Lung (tissue), 12 donors: ENCODE results near the gene MMP8. TPM values are rescaled to one million over a fixed set of nuclear protein-coding genes. Genes with fewer than 3 reads are reported as not detected.

Experiments
- ATAC-seq: fragments of 200-7000 bp; cut with Tn5 transposase; one replicate; pipeline ENCODE4 v1.9.1; 2020; ENCODE audit warnings: moderate number of reproducible peaks; ENCODE audit not compliant: insufficient read depth, low FRiP score
- DNase-seq, 3 donors: peaks; one replicate each; pipeline ENCODE4 v3.0.0-alpha.2; 2013 to 2017
- H3K27ac ChIP-seq, 2 donors: one replicate each; pipeline ENCODE4 v1.5.1; 2013; ENCODE audit warnings: mild to moderate bottlenecking in 2 of 2, moderate library complexity in 2 of 2, control low read depth in 1 of 2, inconsistent platforms in 1 of 2, low read depth in 1 of 2, low read length in 1 of 2
- H3K27me3 ChIP-seq, 3 donors: one replicate each; pipeline ENCODE4 v1.5.1; 2013; ENCODE audit warnings: low read length in 2 of 3; ENCODE audit not compliant: control insufficient read depth in 3 of 3, insufficient read depth in 3 of 3
- H3K36me3 ChIP-seq, 4 donors: one replicate each; pipeline ENCODE4 v1.5.1; 2013; ENCODE audit warnings: low read length in 4 of 4, mild to moderate bottlenecking in 1 of 4, moderate library complexity in 1 of 4; ENCODE audit not compliant: control insufficient read depth in 4 of 4, insufficient read depth in 4 of 4
- H3K4me1 ChIP-seq, 5 donors: one replicate each; pipeline ENCODE4 v1.5.1; 2013; ENCODE audit warnings: low read length in 5 of 5, mild to moderate bottlenecking in 2 of 5, moderate library complexity in 1 of 5; ENCODE audit not compliant: control insufficient read depth in 5 of 5, insufficient read depth in 5 of 5
- H3K4me3 ChIP-seq: one replicate; pipeline ENCODE4 v1.5.1; 2013; ENCODE audit warnings: mild to moderate bottlenecking, control low read depth, moderate library complexity
- H3K9ac ChIP-seq, 2 donors: one replicate each; pipeline ENCODE4 v1.5.1; 2013; ENCODE audit warnings: low read length in 2 of 2, control low read depth in 1 of 2; ENCODE audit not compliant: insufficient read depth in 1 of 2
- H3K9me3 ChIP-seq, 4 donors: one replicate each; pipeline ENCODE4 v1.5.1; 2013; ENCODE audit warnings: low read length in 3 of 4, mild to moderate bottlenecking in 1 of 4, moderate library complexity in 1 of 4; ENCODE audit not compliant: control insufficient read depth in 4 of 4, insufficient read depth in 3 of 4
- CTCF ChIP-seq: IDR thresholded peaks from 2 replicates; pipeline ENCODE4 v1.5.1; 2012; ENCODE audit warnings: mild to moderate bottlenecking; ENCODE audit errors: control extremely low read depth, extremely low read depth
- WGBS, 2 donors: extraction: QIAGEN DNeasy Blood & Tissue Kit; methylation state at CpG; one replicate each; pipeline ENCODE4 v1.1.7; 2013; 5-methylcytosine and 5-hydroxymethylcytosine counted together
- polyA plus RNA-seq, 2 donors: library from polyadenylated mRNA; stranded (reverse); fragments of 200-250 nt; gene quantifications; one replicate each; pipeline ENCODE4 v1.2.1, GENCODE V29; 2013
- total RNA-seq, 2 donors: library from RNA; depleted of rRNA in 1 of 2; stranded (reverse); fragments of >200 nt in 1 of 2; gene quantifications; one replicate each; pipeline ENCODE4 v1.2.1, GENCODE V29; 2014 to 2021
- donor health status: control.
- donor health status: control.
- donor health status: Bipolar disorder and iron deficiency.
- donor health status: healthy.
- donor health status: DM: yes; HTN: yes; CAD: no.

Gene MMP8
- total and polyA plus RNA-seq, 4 donors: 0.30 to 77.5 (median 1.6) TPM

- Histone ChIP-seq H3K4me1 (peaks cover 0 to 2% (median 0%) of the 10 kb centered on the region in 5 donors), H3K4me3 (no peak overlapping the region), H3K9me3 (no peaks in the 10 kb centered on the region), H3K27ac (no peak overlapping the region), H3K36me3 (no peaks in the 10 kb centered on the region), H3K9ac (no peak overlapping the region), H3K27me3 (no peaks in the 10 kb centered on the region)
- no peak for TF ChIP-seq CTCF
- 75 to 84% methylated on average over 1 of the region's 1 CpG for WGBS, 2 donors
- DNase-seq (no peak), ATAC-seq (no peak)
These were observed 8.2 kb downstream of the MMP8 start for GRCh38 chr11:102716527-102716926.

- 64 to 68% methylated on average over 3 of the region's 3 CpGs for WGBS, 2 donors
- Histone ChIP-seq H3K4me1 (no peaks in the 10 kb centered on the region), H3K36me3 (no peaks in the 10 kb centered on the region), H3K9me3 (no peaks in the 10 kb centered on the region), H3K27me3 (no peaks in the 10 kb centered on the region), H3K9ac (no peak overlapping the region), H3K4me3 (no peak overlapping the region), H3K27ac (no peak overlapping the region)
- DNase-seq: no peak
- ATAC-seq: no peak
- no peak for TF ChIP-seq CTCF
These were observed 12.6 kb downstream of the MMP8 start for GRCh38 chr11:102712137-102712536.

GRCh38 chr11:102709201-102709945, 15.4 kb downstream of the MMP8 start:
- 71 to 80% methylated on average over 2 of the region's 2 CpGs for WGBS, 2 donors
- H3K27ac ChIP-seq: no peak overlapping the region
- no peak for DNase-seq
- TF ChIP-seq CTCF: no peak
- no peaks in the 10 kb centered on the region for H3K9me3 ChIP-seq
- no peaks in the 10 kb centered on the region for H3K36me3 ChIP-seq
- no peak overlapping the region for H3K4me3 ChIP-seq
- no peak overlapping the region for H3K9ac ChIP-seq
- ATAC-seq: no peak
- peaks cover 0 to 6% (median 0%) of the 10 kb centered on the region in 5 donors for H3K4me1 ChIP-seq
- H3K27me3 ChIP-seq: no peaks in the 10 kb centered on the region
